HEK293 (cell line): ENCODE data around the gene ALLC.
A peak's percentile ranks its signal among the peaks of the same experiment; 100 is the strongest.

ENCODE experiments used
- CTCF ChIA-PET: fragments of 350-600 bp; formaldehyde crosslinking; extraction: SDS; loops from one replicate; lab custom pipeline; 2021; ENCODE audit warnings: antibody characterized with exemption; lab: Yijun Ruan, JAX
- POLR2A ChIA-PET: fragments of 300-600 bp; formaldehyde crosslinking; extraction: SDS; loops from one replicate; lab custom pipeline; 2020; ENCODE audit warnings: antibody characterized with exemption, inconsistent platforms; lab: Yijun Ruan, JAX
- H3K27ac ChIP-seq: fragments of 200-500 bp; sonication (Bioruptor generic); 2 replicates; pipeline ENCODE4 v1.5.1; 2014; ENCODE audit warnings: low read depth, low read length, control low read depth, inconsistent platforms; ENCODE audit errors: extremely low read depth
- H3K36me3 ChIP-seq, 2 experiments: fragments of 200-500 bp in 1 of 2; sonication (Bioruptor generic) in 1 of 2; 1 replicate in 1 of 2; 2 replicates in 1 of 2; pipeline ENCODE4 v1.5.1; 2014 to 2017; ENCODE audit warnings: inconsistent platforms in 2 of 2, low read length in 2 of 2; ENCODE audit not compliant: control insufficient read depth in 2 of 2, insufficient read depth in 1 of 2
- H3K4me1 ChIP-seq: fragments of 200-500 bp; sonication (Bioruptor generic); 2 replicates; pipeline ENCODE4 v1.5.1; 2014; ENCODE audit warnings: mild to moderate bottlenecking, low read length, inconsistent platforms; ENCODE audit not compliant: control insufficient read depth, insufficient read depth
- H3K4me3 ChIP-seq: 2 replicates; pipeline ENCODE4 v1.5.1; 2011; ENCODE audit warnings: low read depth, mild to moderate bottlenecking, control low read depth, low read length, moderate library complexity
- H3K9me3 ChIP-seq: fragments of 200-500 bp; sonication (Bioruptor generic); 2 replicates; pipeline ENCODE4 v1.5.1; 2014; ENCODE audit warnings: low read depth, low read length, inconsistent platforms; ENCODE audit not compliant: control insufficient read depth, insufficient read depth
- ATF2 ChIP-seq: fragments of 450-650 bp; formaldehyde crosslinking; IDR thresholded peaks from 2 replicates; pipeline ENCODE4 v1.5.1; 2016; ENCODE audit warnings: missing biosample characterization, missing genetic modification characterization, low read depth
- HOXA7 ChIP-seq: sonication (generic); formaldehyde crosslinking; IDR thresholded peaks from 2 replicates; pipeline ENCODE4 v1.8.1; 2022; ENCODE audit warnings: missing genetic modification reagents, borderline replicate concordance
- HOXC10 ChIP-seq: sonication (generic); formaldehyde crosslinking; IDR thresholded peaks from 2 replicates; pipeline ENCODE4 v1.8.1; 2023; ENCODE audit warnings: mild to moderate bottlenecking, missing genetic modification reagents
- MYNN ChIP-seq: fragments of 450-650 bp; formaldehyde crosslinking; IDR thresholded peaks from 2 replicates; pipeline ENCODE4 v1.5.1; 2016; ENCODE audit warnings: missing biosample characterization, missing genetic modification characterization, borderline replicate concordance
- SETDB1 ChIP-seq: IDR thresholded peaks from one replicate; pipeline ENCODE4 v1.6.1; 2017; ENCODE audit warnings: mild to moderate bottlenecking, low read length, moderate library complexity, mixed read lengths; ENCODE audit not compliant: insufficient read length
- SP2 ChIP-seq: fragments of 450-650 bp; formaldehyde crosslinking; IDR thresholded peaks from 2 replicates; pipeline ENCODE4 v1.5.1; 2016; ENCODE audit warnings: missing biosample characterization, missing genetic modification characterization
- ZFP37 ChIP-seq: fragments of 450-650 bp; formaldehyde crosslinking; IDR thresholded peaks from 2 replicates; pipeline ENCODE4 v1.5.1; 2016; ENCODE audit warnings: missing biosample characterization, missing genetic modification characterization
- ZNF157 ChIP-seq: fragments of 450-650 bp; formaldehyde crosslinking; IDR thresholded peaks from 2 replicates; pipeline ENCODE4 v1.5.1; 2016; ENCODE audit warnings: missing biosample characterization, missing genetic modification characterization
- ZNF423 ChIP-seq: fragments of 450-650 bp; formaldehyde crosslinking; IDR thresholded peaks from 2 replicates; pipeline ENCODE4 v1.5.1; 2016; ENCODE audit warnings: missing biosample characterization, missing genetic modification characterization
- ZNF501 ChIP-seq: fragments of 450-650 bp; formaldehyde crosslinking; IDR thresholded peaks from 2 replicates; pipeline ENCODE4 v1.5.1; 2016; ENCODE audit warnings: missing biosample characterization, missing genetic modification characterization
- ZNF529 ChIP-seq: fragments of 450-650 bp; formaldehyde crosslinking; IDR thresholded peaks from 2 replicates; pipeline ENCODE4 v1.5.1; 2017; ENCODE audit warnings: missing genetic modification characterization, missing biosample characterization; ENCODE audit not compliant: insufficient replicate concordance
- ZNF548 ChIP-seq: fragments of 450-650 bp; formaldehyde crosslinking; IDR thresholded peaks from 2 replicates; pipeline ENCODE4 v1.5.1; 2016; ENCODE audit warnings: missing biosample characterization, missing genetic modification characterization
- ZNF555 ChIP-seq: fragments of 450-650 bp; formaldehyde crosslinking; conservative IDR thresholded peaks from 2 replicates; pipeline ENCODE4 v1.5.1; 2017; ENCODE audit warnings: missing biosample characterization, mild to moderate bottlenecking, missing genetic modification characterization, inconsistent platforms
- ZNF629 ChIP-seq: fragments of 450-650 bp; formaldehyde crosslinking; IDR thresholded peaks from 2 replicates; pipeline ENCODE4 v1.5.1; 2017; ENCODE audit warnings: missing biosample characterization, missing genetic modification characterization
- ZNF792 ChIP-seq: fragments of 450-650 bp; formaldehyde crosslinking; IDR thresholded peaks from 2 replicates; pipeline ENCODE4 v1.5.1; 2016; ENCODE audit warnings: missing biosample characterization, missing genetic modification characterization
- ZSCAN16 ChIP-seq: fragments of 450-650 bp; formaldehyde crosslinking; IDR thresholded peaks from 2 replicates; pipeline ENCODE4 v1.5.1; 2016; ENCODE audit warnings: missing biosample characterization, missing genetic modification characterization
- TF ChIP-seq, protein P1 (sequence below): fragments of 450-650 bp; formaldehyde crosslinking; IDR thresholded peaks from 2 replicates; pipeline ENCODE4 v1.5.1; 2016; ENCODE audit warnings: missing biosample characterization, missing genetic modification characterization
- TF ChIP-seq, protein P2 (sequence below): sonication (generic); formaldehyde crosslinking; IDR thresholded peaks from 2 replicates; pipeline ENCODE4 v1.8.1; 2022; ENCODE audit warnings: mild to moderate bottlenecking, moderate library complexity, missing genetic modification reagents
- TF ChIP-seq, protein P3 (sequence below): fragments of 450-650 bp; formaldehyde crosslinking; IDR thresholded peaks from 2 replicates; pipeline ENCODE4 v1.5.1; 2016; ENCODE audit warnings: missing biosample characterization, missing genetic modification characterization
- TF ChIP-seq, protein P4 (sequence below): fragments of 450-650 bp; formaldehyde crosslinking; IDR thresholded peaks from 2 replicates; pipeline ENCODE4 v1.5.1; 2016; ENCODE audit warnings: missing biosample characterization, missing genetic modification characterization

The ALLC gene

DNA sequence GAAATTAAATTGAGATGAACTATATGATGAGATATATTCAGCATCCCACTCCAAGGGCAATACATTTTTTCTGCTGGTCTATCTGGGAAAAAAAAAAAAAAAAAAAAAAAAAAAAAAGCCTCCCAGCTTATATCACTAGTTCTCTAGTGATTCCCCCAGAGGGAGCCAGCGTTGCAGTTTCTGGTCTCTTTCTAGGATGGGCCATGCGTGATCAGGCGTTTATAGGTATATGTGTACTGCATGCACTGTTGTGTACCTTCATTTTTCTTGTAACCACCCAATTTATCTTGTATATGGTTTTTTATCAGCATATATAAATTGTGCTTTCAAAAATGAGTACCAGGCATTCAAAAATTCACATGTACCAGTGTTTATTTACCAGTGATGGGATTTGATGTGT lies 80.5 kb downstream of the ALLC start:
- ChIA-PET POLR2A (no interaction called here), CTCF (interaction anchor here (0.5 to 1.3 kb wide), 8 partner anchors 21 to 1739 kb away, joined by 3 to 5 read pairs (median 3); no protein-coding TSS in a partner anchor)
- H3K4me3 ChIP-seq: no peak overlapping the region
- no peaks in the 10 kb centered on the region for H3K4me1 ChIP-seq
- TF ChIP-seq, protein P1, sequence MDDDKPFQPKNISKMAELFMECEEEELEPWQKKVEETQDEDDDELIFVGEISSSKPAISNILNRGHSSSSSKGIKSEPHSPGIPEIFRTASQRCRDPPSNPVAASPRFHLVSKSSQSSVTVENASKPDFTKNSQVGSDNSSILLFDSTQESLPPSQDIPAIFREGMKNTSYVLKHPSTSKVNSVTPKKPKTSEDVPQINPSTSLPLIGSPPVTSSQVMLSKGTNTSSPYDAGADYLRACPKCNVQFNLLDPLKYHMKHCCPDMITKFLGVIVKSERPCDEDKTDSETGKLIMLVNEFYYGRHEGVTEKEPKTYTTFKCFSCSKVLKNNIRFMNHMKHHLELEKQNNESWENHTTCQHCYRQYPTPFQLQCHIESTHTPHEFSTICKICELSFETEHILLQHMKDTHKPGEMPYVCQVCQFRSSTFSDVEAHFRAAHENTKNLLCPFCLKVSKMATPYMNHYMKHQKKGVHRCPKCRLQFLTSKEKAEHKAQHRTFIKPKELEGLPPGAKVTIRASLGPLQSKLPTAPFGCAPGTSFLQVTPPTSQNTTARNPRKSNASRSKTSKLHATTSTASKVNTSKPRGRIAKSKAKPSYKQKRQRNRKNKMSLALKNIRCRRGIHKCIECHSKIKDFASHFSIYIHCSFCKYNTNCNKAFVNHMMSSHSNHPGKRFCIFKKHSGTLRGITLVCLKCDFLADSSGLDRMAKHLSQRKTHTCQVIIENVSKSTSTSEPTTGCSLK (tag by site-specific recombination): no peak
- peak; percentile 82 for TF ChIP-seq ZNF157 (tag by site-specific recombination)
- peak; percentile 67 for TF ChIP-seq SETDB1
- H3K9me3 ChIP-seq: no peaks in the 10 kb centered on the region
- H3K36me3 ChIP-seq: no peaks in the 10 kb centered on the region
- no peak overlapping the region for H3K27ac ChIP-seq

GRCh38 chr2:3739313-3739712 lies 81.3 kb downstream of the ALLC start:
- Histone ChIP-seq H3K9me3 (no peaks in the 10 kb centered on the region), H3K36me3 (no peaks in the 10 kb centered on the region), H3K27ac (no peak overlapping the region), H3K4me3 (no peak overlapping the region), H3K4me1 (no peaks in the 10 kb centered on the region)
- TF ChIP-seq HOXA7 (CRISPR knock-in tag) (no peak), HOXC10 (CRISPR knock-in tag) (no peak), ZNF529 (no peak), ZFP37 (tag by site-specific recombination) (no peak), ZSCAN16 (tag by site-specific recombination) (no peak)
- TF ChIP-seq, protein P2, sequence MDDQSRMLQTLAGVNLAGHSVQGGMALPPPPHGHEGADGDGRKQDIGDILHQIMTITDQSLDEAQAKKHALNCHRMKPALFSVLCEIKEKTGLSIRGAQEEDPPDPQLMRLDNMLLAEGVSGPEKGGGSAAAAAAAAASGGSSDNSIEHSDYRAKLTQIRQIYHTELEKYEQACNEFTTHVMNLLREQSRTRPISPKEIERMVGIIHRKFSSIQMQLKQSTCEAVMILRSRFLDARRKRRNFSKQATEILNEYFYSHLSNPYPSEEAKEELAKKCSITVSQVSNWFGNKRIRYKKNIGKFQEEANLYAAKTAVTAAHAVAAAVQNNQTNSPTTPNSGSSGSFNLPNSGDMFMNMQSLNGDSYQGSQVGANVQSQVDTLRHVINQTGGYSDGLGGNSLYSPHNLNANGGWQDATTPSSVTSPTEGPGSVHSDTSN: no peak
- TF ChIP-seq, protein P3, sequence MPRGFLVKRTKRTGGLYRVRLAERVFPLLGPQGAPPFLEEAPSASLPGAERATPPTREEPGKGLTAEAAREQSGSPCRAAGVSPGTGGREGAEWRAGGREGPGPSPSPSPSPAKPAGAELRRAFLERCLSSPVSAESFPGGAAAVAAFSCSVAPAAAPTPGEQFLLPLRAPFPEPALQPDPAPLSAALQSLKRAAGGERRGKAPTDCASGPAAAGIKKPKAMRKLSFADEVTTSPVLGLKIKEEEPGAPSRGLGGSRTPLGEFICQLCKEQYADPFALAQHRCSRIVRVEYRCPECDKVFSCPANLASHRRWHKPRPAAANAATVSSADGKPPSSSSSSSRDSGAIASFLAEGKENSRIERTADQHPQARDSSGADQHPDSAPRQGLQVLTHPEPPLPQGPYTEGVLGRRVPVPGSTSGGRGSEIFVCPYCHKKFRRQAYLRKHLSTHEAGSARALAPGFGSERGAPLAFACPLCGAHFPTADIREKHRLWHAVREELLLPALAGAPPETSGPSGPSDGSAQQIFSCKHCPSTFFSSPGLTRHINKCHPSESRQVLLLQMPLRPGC (tag by site-specific recombination): no peak
- CTCF ChIA-PET: interaction anchor here (0.7 to 2.1 kb wide), 4 partner anchors 10 to 1459 kb away, joined by 3 to 18 read pairs (median 4); no protein-coding TSS in a partner anchor
- POLR2A ChIA-PET: no interaction called here

DNA sequence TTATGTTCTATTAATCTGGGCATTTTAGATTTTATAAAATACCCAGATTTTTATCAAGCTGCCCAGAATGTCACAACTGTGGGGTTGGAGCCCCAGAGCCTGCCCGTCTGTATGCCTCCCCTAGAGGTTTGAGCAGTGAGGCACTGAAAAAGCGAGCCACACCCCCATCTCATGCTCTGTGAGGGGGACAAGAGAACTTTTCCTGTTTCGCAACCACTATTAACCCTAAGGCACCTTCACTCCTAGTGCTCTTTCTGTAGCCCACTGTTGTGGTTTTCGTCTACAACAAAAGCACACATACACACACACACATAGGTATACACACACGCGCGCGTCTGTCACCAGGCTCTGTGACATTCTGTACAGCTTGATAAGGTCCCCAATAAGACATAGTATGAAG lies 83.4 kb downstream of the ALLC start:
- CTCF ChIA-PET: no interaction called here

DNA sequence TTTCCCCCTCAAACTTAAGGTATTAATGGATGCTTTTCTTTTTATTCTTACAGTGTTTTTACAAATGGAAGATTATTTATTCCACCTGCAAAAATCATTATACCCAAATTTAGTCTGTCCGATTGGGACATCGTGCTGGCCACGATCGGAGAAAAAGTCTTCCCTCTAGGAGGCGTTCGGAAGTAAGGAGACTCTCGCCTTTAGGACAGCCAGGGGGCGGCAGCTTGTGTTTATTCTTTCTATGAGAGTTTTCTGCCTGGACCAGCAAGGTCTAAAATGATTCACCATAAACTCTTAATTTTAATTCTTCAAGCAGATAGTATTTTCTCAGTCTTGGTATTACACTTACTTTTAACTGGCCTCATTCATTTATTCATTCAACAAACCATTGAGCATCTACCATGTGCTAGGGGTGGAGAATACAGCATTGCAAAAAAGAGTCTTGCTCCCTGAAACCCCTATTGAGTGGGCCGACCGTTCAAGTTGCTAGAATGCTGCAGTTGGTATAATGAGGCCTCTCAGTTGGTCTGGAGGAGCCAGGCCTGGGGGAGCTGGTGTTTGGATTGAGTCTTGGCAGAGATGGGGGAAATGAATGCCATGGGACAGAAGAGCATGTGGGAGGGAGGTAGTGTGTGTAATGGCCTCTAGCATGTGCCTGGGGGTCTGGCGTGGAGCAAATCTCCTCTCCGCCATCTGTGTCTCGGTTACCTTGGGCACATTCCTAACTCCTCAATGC lies 84.0 kb downstream of the ALLC start:
- no peaks in the 10 kb centered on the region for H3K9me3 ChIP-seq
- ChIA-PET CTCF (no interaction called here), POLR2A (no interaction called here)
- H3K27ac ChIP-seq: no peak overlapping the region
- no peaks in the 10 kb centered on the region for H3K4me1 ChIP-seq
- no peaks in the 10 kb centered on the region for H3K36me3 ChIP-seq
- no peak overlapping the region for H3K4me3 ChIP-seq
- TF ChIP-seq, protein P4, sequence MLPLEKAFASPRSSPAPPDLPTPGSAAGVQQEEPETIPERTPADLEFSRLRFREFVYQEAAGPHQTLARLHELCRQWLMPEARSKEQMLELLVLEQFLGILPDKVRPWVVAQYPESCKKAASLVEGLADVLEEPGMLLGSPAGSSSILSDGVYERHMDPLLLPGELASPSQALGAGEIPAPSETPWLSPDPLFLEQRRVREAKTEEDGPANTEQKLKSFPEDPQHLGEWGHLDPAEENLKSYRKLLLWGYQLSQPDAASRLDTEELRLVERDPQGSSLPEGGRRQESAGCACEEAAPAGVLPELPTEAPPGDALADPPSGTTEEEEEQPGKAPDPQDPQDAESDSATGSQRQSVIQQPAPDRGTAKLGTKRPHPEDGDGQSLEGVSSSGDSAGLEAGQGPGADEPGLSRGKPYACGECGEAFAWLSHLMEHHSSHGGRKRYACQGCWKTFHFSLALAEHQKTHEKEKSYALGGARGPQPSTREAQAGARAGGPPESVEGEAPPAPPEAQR: no peak
- TF ChIP-seq ZNF555 (tag by site-specific recombination) (no peak), ZNF501 (tag by site-specific recombination) (no peak), ATF2 (tag by site-specific recombination) (no peak), ZNF792 (tag by site-specific recombination) (no peak), ZNF548 (tag by site-specific recombination) (no peak), MYNN (tag by site-specific recombination) (no peak), ZNF629 (tag by site-specific recombination) (no peak), ZNF157 (tag by site-specific recombination) (no peak)

More for the DNA sequence above, 83.4 kb downstream of the ALLC start:
- TF ChIP-seq SP2 (tag by site-specific recombination) (no peak), ZNF423 (tag by site-specific recombination) (no peak)
- Histone ChIP-seq H3K4me3 (no peak overlapping the region), H3K9me3 (no peaks in the 10 kb centered on the region), H3K27ac (no peak overlapping the region), H3K36me3 (no peaks in the 10 kb centered on the region), H3K4me1 (no peaks in the 10 kb centered on the region)
- POLR2A ChIA-PET: no interaction called here
